22Rv1 (cell line): ENCODE results near the gene ADAMTS1.

Experiments
- ZFX ChIP-seq: fragments of 450-650 bp; IDR thresholded peaks from 2 replicates; pipeline ENCODE4 v1.6.1; 2017; ENCODE audit warnings: antibody characterized with exemption, borderline replicate concordance
- TF ChIP-seq, protein P1 (sequence below): fragments of 450-650 bp; IDR thresholded peaks from 2 replicates; pipeline ENCODE4 v1.5.1; 2017; ENCODE audit warnings: mild to moderate bottlenecking

GRCh38 chr21:26852423-26852822 is 7.2 kb upstream of the ADAMTS1 start:
- TF ChIP-seq, protein P1, sequence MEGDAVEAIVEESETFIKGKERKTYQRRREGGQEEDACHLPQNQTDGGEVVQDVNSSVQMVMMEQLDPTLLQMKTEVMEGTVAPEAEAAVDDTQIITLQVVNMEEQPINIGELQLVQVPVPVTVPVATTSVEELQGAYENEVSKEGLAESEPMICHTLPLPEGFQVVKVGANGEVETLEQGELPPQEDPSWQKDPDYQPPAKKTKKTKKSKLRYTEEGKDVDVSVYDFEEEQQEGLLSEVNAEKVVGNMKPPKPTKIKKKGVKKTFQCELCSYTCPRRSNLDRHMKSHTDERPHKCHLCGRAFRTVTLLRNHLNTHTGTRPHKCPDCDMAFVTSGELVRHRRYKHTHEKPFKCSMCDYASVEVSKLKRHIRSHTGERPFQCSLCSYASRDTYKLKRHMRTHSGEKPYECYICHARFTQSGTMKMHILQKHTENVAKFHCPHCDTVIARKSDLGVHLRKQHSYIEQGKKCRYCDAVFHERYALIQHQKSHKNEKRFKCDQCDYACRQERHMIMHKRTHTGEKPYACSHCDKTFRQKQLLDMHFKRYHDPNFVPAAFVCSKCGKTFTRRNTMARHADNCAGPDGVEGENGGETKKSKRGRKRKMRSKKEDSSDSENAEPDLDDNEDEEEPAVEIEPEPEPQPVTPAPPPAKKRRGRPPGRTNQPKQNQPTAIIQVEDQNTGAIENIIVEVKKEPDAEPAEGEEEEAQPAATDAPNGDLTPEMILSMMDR: no peak
- no peak for TF ChIP-seq ZFX
